Upper lobe of left lung (tissue), 4 donors: ENCODE measurements around the gene KCNH1.

Source experiments
- CTCF ChIP-seq, 6 experiments: fragments of 450-650 bp in 4 of 6; fragments of 200-600 bp in 2 of 6; sonication (generic) in 2 of 6; IDR thresholded peaks; one replicate each; pipeline ENCODE4 v1.5.1; 2016 to 2019; ENCODE audit warnings: antibody characterized with exemption in 6 of 6
- POLR2A ChIP-seq, 4 donors: fragments of 450-650 bp; IDR thresholded peaks; one replicate each; pipeline ENCODE4 v1.5.1; 2016 to 2017; ENCODE audit warnings: antibody characterized with exemption in 4 of 4, mild to moderate bottlenecking in 2 of 4

DNA sequence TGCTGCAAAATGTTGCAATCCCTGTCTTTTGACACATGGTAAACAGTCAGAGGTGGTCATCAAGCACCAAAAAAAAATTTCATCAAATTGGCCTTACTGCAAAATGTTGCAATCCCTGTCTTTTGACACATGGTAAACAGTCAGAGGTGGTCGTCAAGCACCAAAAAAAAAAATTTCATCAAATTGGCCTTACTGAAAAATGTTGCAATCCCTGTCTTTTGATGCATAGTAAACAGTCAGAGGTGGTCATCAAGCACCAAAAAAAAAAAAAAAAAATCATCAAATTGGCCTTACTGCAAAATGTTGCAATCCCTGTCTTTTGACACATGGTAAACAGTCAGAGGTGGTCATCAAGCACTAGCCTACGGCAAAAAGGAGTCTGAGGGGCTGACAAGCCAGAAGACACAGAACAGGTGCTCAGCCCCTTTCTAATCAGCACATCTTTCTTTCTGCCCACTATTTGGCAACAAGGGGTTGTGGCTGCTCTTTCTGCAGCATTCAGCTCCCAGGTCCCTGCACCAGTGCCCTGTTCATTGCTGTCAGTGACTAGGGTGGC is 223.8 kb downstream of the KCNH1 start:
- no peak for TF ChIP-seq POLR2A (IDR thresholded peaks at IDR 0.05)
- TF ChIP-seq CTCF (IDR thresholded peaks at IDR 0.05), result no peak
